RWPE1 (cell line): ENCODE measurements around the gene SPATA6L.

ENCODE experiments used
- CTCF ChIA-PET: fragments of 350-600 bp; sonication (Branson Sonifier 250); formaldehyde crosslinking; extraction: SDS; loops from one replicate; lab custom pipeline; 2021; lab: Yijun Ruan, JAX
- POLR2A ChIA-PET: fragments of 400-600 bp; formaldehyde crosslinking; extraction: SDS; loops from one replicate; lab custom pipeline; 2020; ENCODE audit warnings: antibody characterized with exemption; ENCODE audit not compliant: low non-redundant PET; lab: Yijun Ruan, JAX
- DNase-seq: peaks from one replicate; pipeline ENCODE4 v3.0.0; 2012; ENCODE audit warnings: low spot score
- H3K27ac ChIP-seq: fragments of 450-650 bp; 2 replicates; pipeline ENCODE4 v1.5.1; 2017
- TF ChIP-seq, protein P1 (sequence below): fragments of 450-650 bp; conservative IDR thresholded peaks from 2 replicates; pipeline ENCODE4 v1.5.1; 2017; ENCODE audit warnings: low read depth, mild to moderate bottlenecking

SPATA6L gene

DNA sequence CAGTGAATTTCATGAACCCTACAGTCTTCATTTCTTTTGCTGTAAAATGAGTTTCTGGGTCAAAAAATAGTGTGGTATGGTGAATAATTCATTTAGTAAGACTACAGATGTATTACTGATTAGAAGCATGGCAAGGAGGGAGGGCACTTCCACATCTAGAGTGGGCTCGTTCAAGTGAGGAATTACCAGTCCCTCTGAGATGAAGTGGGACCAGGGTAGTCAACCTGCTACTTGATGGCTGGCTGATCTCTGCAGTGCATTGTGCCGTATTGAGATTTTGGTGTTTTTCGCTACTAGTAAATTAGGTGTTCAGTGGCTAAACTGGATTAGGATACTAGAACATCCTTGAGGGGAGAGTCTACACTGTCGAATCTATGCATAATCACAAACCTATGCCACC lies 23.9 kb upstream of the SPATA6L start:
- DNase-seq, result no peak
- TF ChIP-seq, protein P1, sequence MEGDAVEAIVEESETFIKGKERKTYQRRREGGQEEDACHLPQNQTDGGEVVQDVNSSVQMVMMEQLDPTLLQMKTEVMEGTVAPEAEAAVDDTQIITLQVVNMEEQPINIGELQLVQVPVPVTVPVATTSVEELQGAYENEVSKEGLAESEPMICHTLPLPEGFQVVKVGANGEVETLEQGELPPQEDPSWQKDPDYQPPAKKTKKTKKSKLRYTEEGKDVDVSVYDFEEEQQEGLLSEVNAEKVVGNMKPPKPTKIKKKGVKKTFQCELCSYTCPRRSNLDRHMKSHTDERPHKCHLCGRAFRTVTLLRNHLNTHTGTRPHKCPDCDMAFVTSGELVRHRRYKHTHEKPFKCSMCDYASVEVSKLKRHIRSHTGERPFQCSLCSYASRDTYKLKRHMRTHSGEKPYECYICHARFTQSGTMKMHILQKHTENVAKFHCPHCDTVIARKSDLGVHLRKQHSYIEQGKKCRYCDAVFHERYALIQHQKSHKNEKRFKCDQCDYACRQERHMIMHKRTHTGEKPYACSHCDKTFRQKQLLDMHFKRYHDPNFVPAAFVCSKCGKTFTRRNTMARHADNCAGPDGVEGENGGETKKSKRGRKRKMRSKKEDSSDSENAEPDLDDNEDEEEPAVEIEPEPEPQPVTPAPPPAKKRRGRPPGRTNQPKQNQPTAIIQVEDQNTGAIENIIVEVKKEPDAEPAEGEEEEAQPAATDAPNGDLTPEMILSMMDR, result no peak
- no peak overlapping the region for H3K27ac ChIP-seq
- ChIA-PET POLR2A (no interaction called here), CTCF (no interaction called here)

- CTCF ChIA-PET, result no interaction called here
- POLR2A ChIA-PET, result no interaction called here
- DNase-seq, result no peak
- no peak overlapping the region for H3K27ac ChIP-seq
- TF ChIP-seq, protein P1, result no peak
These were observed 23.4 kb upstream of the SPATA6L start for GRCh38 chr9:4689687-4690104.

- TF ChIP-seq, protein P1, result no peak
- no peak overlapping the region for H3K27ac ChIP-seq
These were observed 22.7 kb upstream of the SPATA6L start for GRCh38 chr9:4689021-4689420.

GRCh38 chr9:4686584-4686983 lies 20.3 kb upstream of the SPATA6L start:
- H3K27ac ChIP-seq, result no peak overlapping the region
- POLR2A ChIA-PET, result no interaction called here
- no peak for DNase-seq
- TF ChIP-seq, protein P1, result no peak
- CTCF ChIA-PET, result no interaction called here

More at GRCh38 chr9:4689021-4689420, 22.7 kb upstream of the SPATA6L start:
- DNase-seq, result no peak
- CTCF ChIA-PET, result interaction anchor here (0.6 kb wide), 1 partner anchor 51 kb away, joined by 4 read pairs; no protein-coding TSS in a partner anchor
- POLR2A ChIA-PET, result no interaction called here

DNA sequence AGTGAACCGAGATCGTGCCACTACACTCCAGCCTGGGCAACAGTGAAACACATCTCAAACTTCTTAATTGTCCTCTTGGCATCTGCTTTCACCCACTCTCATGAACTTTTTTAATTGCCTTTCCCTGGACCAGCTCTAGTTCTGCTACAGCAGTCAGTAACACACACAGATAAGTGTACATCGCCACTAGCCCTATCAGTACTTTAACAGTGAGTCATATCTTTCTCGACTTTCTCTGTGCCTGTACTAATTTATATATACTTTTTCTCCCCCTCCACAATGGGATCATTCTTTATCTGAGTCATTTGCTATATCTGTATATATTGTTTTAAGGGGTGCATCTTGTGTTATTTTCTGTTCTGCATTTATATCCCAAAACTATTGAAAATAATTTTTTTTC lies 19.8 kb upstream of the SPATA6L start:
- TF ChIP-seq, protein P1, result no peak
- ChIA-PET CTCF (no interaction called here), POLR2A (no interaction called here)
- no peak for DNase-seq
- H3K27ac ChIP-seq, result no peak overlapping the region

GRCh38 chr9:4684820-4685219 lies 18.5 kb upstream of the SPATA6L start:
- TF ChIP-seq, protein P1, result no peak
- H3K27ac ChIP-seq, result no peak overlapping the region
- no peak for DNase-seq
- ChIA-PET POLR2A (no interaction called here), CTCF (no interaction called here)
